ENCODE measurements around the gene MALAT1. TPM values are rescaled to one million over a fixed set of nuclear protein-coding genes. Genes with fewer than 3 reads are reported as not detected.

The MALAT1 gene
- total RNA-seq, 1 experiment from 2014 or later: 258 TPM

DNA sequence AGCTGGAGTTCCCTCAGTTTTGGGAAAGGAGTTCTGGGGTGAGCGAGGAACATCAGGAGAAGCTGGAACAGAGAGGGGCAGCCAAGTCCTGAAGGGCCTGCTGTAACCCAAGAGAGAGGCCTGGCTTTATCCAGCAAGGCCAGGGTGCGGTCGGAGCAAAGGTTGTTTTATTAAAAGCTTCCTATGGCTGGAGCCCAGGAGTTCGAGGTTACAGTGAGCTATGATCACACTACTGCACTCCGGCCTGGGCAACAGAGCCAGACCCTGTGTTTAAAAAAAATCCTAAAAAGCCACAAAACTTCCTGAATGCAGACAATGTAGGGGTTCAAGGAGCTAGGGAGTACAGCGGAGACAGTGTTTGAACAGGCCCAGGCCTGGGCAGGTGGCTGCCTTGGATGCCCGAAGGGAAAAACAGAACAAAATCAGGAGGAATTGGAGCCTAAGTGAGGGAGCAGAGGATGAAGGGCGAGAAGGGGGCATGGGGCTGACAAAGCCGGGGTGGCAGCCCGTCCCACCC, 22.2 kb upstream of the MALAT1 start:
- Histone ChIP-seq H3K36me3 (peaks cover 3% of the 10 kb centered on the region; the same call in 1 of the 2 replicates), H3K9me3 (no peaks in the 10 kb centered on the region), H3K4me3 (peak overlapping the region; percentile 72), H3K27me3 (no peaks in the 10 kb centered on the region)
- no peak for DNase-seq

DNA sequence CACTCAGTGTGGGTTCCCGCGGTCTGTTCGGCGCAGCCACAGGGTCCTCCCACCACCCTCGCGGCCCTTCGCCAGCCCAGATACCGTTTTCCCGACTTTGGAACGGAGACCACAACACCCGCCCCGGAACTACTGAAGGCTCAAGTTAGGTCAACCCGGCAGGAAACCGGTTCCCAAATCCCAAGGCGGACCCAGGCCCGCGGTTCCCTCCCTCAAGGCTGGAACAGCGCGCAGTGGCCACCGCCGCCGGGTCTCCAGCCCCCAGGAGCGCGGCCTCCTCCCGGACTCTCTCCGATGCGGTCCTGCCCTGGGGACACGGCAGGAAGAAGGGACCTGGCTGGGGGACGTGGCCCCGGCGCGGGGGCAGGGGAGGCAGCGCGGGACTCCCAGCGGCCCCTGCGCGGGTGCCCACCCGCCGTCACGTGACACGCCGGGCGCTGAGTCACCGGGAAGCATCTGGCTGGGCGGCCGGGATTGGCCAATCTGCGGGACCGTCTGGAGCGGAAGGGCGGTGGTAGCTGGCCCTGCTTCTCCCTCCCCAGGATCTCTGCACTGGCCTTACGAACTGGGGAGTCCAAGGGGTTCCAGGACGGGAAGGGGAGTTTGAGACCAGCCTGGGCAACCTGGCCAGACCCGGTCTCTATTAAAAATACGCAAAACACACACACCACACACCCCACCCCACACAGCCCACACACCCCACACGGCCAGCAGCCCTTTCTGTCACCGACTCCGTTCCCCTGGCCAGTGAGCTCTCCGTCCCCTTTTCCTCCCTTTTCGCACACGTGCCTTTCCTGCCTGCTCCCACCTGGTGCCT, 21.5 kb upstream of the MALAT1 start:
- Histone ChIP-seq H3K9me3 (no peaks in the 10 kb centered on the region), H3K27me3 (no peaks in the 10 kb centered on the region), H3K36me3 (peaks cover 3% of the 10 kb centered on the region; the same call in 1 of the 2 replicates), H3K4me3 (peak overlapping the region; percentile 72)
- peak; percentile 98 for DNase-seq

DNA sequence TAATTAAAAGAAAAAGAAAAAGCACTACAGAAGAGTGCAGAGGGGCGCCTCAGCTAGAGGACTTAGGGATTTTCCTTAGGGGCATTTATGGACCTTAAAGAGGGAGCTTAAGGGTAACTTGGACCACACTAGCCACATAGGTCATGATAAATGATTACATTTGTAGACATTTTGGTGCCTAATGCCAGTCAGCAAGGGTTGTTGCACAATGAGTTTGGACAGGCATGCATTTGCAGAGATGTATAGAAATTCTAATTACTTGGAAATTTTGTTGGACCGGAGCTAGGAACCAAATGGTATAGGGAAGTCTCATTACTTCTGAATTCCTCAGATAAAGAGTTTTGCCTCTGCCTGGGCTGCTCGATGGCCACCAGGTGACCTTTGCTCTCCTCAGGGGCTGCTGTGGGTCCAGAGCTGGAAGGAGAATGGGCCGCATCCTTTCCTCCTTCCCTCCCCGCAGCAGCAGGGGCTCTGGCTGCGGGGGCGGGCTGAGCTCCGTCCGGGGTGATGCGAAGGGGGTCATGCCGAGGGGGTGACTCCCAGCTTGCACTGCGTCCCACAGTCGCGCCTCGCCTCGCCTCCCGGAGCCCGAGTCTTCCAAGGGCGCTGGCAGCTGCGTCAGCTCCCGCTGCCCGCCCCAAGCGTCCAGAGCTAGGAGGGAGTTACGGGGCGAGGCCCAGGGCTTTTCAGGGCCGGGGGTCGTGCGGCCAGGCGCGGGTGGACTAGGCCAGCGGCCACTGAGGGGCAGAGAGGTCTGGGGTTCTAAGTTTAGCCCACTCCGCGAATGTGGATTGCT, 20.3 kb upstream of the MALAT1 start:
- Histone ChIP-seq H3K9me3 (no peaks in the 10 kb centered on the region), H3K36me3 (peaks cover 3% of the 10 kb centered on the region; the same call in 1 of the 2 replicates), H3K4me3 (no peak overlapping the region), H3K27me3 (no peaks in the 10 kb centered on the region)
- no peak for DNase-seq

- Histone ChIP-seq H3K9me3 (no peaks in the 10 kb centered on the region), H3K36me3 (peaks cover 3% of the 10 kb centered on the region; the same call in 1 of the 2 replicates), H3K27me3 (no peaks in the 10 kb centered on the region), H3K4me3 (no peak overlapping the region)
- peak; percentile 88 for DNase-seq
These were observed 19.4 kb upstream of the MALAT1 start for GRCh38 chr11:65479184-65480145.

DNA sequence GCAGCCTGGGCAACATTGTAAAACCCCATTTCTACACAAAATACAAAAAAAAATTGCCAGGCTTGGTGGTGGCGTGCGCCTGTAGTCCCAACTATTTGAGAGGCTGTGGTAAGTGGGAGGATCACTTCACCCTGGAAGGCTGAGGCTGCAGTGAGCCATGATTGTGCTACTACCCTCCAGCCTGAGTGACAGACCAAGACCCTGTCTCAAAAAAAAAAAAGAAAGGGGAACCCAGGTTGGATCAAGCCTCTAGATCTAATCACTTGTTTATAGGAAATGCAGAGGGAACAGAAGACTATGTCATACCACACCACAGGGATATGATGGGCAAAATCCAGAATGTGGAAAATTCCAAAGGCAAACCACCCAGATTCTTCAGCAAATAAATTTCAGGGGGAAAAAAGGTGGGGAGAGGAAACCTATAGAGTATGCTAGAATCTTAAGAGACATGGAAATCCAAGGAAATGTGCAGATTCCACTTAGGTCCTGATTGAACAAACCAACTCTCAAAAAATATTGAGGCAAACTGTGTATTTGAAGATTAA, 16.5 kb upstream of the MALAT1 start:
- no peaks in the 10 kb centered on the region for H3K9me3 ChIP-seq
- no peak for DNase-seq

GRCh38 chr11:65485920-65486219, 13.0 kb upstream of the MALAT1 start:
- H3K4me3 ChIP-seq: no peak overlapping the region
- DNase-seq: no peak
- no peaks in the 10 kb centered on the region for H3K27me3 ChIP-seq
- no peaks in the 10 kb centered on the region for H3K9me3 ChIP-seq
- H3K36me3 ChIP-seq: no peaks in the 10 kb centered on the region

More for the DNA sequence above, 16.5 kb upstream of the MALAT1 start:
- Histone ChIP-seq H3K27me3 (no peaks in the 10 kb centered on the region), H3K36me3 (no peaks in the 10 kb centered on the region), H3K4me3 (no peak overlapping the region)

DNA sequence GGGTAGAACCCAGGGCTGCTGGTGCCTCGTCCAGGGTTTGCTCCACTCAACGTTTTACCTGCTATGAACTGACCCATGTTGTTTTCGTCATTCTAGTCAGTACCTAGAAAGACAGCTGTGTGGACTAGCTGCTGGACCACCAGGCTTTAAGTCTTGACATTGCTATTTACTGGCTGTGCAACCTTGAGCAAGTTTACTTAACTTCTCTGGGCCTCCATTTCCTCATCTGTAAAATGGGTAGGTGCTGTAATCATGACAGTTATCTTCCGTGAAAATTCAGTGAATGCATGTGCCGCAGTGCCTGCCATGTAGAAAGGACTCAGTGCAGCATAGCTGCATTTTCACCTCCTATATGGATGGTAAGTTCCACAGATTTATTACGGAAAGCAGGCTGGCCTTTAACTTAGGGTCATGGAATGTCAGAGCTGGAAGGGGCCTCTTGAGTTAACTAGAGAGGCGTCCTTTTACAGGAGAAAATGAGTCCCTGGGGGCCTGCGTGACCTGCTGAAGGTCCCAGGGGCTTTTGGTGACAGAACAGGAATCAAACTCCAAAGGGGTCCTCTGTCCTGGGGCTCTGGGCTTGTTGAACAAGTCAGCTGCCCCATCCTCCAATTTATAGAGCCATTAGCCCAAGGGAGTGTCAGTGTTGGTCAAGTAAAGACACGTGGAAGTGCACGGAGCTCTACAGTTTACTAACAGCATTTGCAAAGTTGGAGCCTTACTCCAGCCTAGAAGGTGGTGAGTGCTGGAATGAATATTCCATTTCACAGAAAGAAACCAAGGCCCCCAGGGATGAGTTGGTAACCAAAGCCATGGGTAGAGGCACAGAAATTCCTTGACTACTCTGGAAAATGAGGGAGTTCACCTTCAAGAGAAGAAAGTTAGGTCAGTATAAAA, 12.0 kb upstream of the MALAT1 start:
- Histone ChIP-seq H3K9me3 (no peaks in the 10 kb centered on the region), H3K4me3 (no peak overlapping the region), H3K27me3 (no peaks in the 10 kb centered on the region), H3K36me3 (no peaks in the 10 kb centered on the region)
- DNase-seq: no peak

GRCh38 chr11:65487467-65488272, 11.2 kb upstream of the MALAT1 start:
- DNase-seq: peak; percentile 99
- Histone ChIP-seq H3K36me3 (no peaks in the 10 kb centered on the region), H3K27me3 (no peaks in the 10 kb centered on the region), H3K9me3 (no peaks in the 10 kb centered on the region), H3K4me3 (no peak overlapping the region)

DNA sequence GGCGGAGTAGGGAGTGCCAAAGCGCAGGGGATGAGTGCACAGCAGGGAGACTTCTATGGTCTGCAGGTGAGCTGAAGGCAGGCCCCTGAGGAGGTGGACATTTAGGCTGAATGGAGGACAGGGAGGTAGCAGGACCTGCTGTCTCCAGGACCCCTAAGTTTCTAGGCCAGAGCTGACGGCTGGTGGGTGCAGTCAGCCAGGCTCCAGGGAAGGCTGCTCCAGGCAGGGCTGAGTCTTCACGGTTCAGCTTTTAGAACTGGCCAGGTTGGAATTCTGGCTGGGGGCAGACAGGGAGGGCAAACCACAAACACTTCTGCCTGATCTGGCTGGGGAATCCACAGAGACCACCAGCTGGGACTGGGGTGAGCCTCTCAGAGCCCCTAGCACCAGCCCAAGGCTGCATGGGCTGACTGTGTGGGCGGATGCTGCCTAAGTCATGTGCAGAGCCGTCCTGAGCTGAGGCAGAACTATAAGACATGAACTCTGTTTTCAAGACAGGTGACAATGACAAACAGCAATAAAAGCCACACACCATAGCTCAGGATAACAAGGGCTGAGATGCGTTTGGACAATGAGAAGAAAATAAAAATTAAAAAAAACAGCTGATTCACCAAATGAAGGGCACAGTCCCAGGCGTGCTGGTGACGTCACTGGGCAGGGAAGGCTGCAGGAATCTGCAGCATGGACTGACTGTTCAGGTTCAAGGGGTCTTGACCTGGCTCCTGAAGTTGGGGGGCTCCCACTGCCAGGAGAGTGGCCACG, 10.4 kb upstream of the MALAT1 start:
- Histone ChIP-seq H3K9me3 (no peaks in the 10 kb centered on the region), H3K27me3 (no peaks in the 10 kb centered on the region), H3K36me3 (no peaks in the 10 kb centered on the region), H3K4me3 (no peak overlapping the region)
- DNase-seq: no peak

DNA sequence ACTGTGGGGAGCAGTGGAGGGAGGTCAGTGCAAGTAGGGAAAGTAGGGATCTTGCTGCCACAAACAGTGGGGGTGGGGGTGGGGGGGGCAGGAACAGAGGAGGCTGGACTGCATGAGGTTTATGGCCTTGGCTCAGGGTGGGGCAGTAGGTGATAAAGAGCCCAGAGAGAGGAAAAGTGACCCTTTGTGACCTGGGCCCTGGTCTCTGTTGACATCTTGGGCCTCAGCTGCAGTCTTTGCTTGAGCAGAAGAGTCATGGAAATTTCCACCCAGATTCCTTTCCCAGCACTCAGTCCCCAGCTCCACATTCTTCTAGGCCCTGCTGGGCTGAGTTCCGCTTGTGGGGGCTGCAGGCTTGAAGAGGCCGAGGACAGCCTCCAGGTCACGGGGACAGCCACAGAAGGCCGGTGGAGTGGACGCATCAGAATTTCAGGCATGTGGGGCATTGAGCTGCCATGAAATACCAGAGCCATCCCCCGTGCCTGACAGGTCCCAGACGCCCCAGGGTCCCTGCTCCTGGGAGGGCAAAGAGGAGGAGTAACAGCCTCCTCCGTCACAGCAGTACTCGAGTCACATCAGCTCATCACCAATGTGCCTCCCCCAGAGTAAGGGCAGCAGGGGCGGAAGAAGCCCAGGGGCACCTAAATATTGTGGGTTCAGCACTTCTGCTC, 9.7 kb upstream of the MALAT1 start:
- Histone ChIP-seq H3K27me3 (no peaks in the 10 kb centered on the region), H3K9me3 (no peaks in the 10 kb centered on the region), H3K36me3 (no peaks in the 10 kb centered on the region), H3K4me3 (no peak overlapping the region)
- no peak for DNase-seq

- Histone ChIP-seq H3K27me3 (no peaks in the 10 kb centered on the region), H3K4me3 (no peak overlapping the region), H3K36me3 (no peaks in the 10 kb centered on the region), H3K9me3 (no peaks in the 10 kb centered on the region)
- no peak for DNase-seq
These were observed 9.0 kb upstream of the MALAT1 start for GRCh38 chr11:65489706-65490320.

DNA sequence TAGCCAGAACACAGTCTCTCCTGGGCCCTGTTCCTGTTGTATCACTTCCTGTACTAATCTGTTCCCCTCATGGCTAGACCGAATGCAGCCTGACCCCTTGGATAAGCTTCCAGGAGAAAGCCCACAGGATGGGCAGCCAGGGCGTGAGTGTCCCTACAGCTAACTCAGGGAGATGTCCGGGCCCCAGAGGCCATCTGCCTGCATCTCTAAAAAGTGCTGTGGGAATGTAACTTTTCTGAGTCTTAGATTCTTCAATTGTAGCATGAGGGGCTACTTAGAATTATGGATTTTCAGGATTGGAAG, 7.7 kb upstream of the MALAT1 start:
- Histone ChIP-seq H3K9me3 (no peaks in the 10 kb centered on the region), H3K4me3 (no peak overlapping the region), H3K27me3 (no peaks in the 10 kb centered on the region), H3K36me3 (no peaks in the 10 kb centered on the region)
- no peak for DNase-seq

- Histone ChIP-seq H3K9me3 (no peaks in the 10 kb centered on the region), H3K4me3 (no peak overlapping the region), H3K36me3 (no peaks in the 10 kb centered on the region), H3K27me3 (no peaks in the 10 kb centered on the region)
- peak; percentile 92 for DNase-seq
These were observed 7.0 kb upstream of the MALAT1 start for GRCh38 chr11:65491614-65492386.

Measured in MG63 (cell line).